ENCODE measurements around the gene BAD. TPM values are rescaled to one million over a fixed set of nuclear protein-coding genes. Genes with fewer than 3 reads are reported as not detected.
"Not testable (repeated sequence)": the region's sequence is repeated elsewhere in the genome, so short reads cannot be mapped to it uniquely, and the experiment has no call there.

Gene BAD
- total RNA-seq, 3 donors from 2014 or later, result 27.6 to 38.8 (median 36.6) TPM

DNA sequence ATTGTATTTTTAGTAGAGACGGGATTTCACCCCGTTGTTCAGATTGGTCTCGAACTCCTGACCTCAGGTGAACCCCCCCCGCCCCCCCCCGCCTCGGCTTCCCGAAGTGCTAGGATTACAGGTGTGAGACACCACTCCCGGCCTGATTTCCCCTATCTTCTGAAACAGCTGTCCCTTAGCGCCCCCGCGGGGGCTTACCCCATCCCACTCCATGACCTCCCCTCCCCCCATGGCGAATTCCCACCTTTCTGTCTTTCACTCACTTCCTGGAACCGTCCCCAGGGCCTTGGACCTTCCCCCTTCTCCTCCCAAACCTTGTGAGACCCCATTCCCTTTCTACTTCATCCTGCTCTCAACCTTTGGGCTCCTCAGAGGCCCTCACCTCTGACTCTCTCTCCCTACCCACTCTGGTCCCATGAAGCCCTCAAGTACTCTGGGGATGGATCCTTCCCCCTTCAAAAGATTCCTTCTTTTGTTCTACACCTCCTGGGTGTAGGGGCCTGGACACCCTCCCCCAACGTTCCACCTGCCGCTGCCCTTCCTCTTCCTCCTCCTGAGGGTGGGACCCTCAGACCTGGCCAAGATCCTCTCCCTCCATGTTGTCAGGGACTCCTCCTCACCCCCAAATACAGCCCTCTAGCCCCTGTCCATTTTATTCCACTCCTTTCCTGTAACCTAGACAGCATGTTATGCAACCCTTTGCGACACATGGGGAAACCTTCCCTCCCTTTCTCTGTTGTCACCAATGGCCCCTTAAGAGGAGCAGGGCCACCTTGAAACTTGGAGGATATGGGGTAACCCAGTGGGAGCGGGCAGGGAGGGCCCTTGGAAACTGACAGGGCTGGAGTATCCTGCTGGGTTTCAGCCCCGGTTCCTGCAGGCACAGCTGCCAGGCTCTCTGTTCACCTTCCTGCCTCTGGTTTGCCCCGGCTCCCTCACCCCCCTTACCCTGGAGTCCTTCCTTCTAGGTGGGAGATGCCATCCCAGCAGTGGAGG is 34.6 kb upstream of the BAD start:
- no peaks in the 10 kb centered on the region for H3K9me3 Mint-ChIP-seq
- peaks cover 19% of the 10 kb centered on the region for H3K4me1 Mint-ChIP-seq (ENCODE audit: low read depth)
- H3K36me3 Mint-ChIP-seq (ENCODE audit: insufficient read depth), result peaks cover 17% of the 10 kb centered on the region
- DNase-seq (no peak), ATAC-seq (no peak)
- peak overlapping the region; percentile 94 for H3K4me3 Mint-ChIP-seq
- H3K27me3 Mint-ChIP-seq (ENCODE audit: low read depth), result no peaks in the 10 kb centered on the region

DNA sequence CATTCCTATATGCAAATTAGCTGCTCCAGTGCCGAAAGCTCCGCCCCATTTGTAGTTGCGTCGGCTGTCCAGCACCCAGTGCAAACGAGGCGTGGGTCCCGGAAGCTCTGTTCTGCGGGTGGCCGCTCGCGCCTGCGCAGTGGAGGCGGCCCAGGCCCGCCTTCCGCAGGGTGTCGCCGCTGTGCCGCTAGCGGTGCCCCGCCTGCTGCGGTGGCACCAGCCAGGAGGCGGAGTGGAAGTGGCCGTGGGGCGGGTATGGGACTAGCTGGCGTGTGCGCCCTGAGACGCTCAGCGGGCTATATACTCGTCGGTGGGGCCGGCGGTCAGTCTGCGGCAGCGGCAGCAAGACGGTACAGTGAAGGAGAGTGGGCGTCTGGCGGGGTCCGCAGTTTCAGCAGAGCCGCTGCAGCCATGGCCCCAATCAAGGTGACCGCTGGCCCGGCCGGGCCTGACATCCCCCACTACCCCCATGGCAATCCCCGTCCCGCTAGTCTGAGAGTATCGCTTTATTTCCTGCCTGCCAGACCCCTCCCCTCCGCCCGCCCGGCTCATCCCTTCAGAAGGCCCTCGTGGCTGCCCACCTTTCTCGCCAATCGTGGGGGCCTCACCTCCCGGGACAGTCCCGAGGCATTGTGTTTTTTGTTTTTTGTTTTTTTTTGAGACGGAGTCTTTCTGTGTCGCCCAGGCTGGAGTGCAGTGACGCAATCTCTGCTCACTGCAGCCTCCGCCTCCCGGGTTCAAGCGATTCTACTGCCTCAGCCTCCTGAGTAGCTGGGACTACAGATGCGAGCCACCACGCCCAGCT is 33.7 kb upstream of the BAD start, which contains the start of gene PRDX5:
TSS of gene PRDX5 (plus strand) at position 161 of the 805 bp plus-strand sequence. CDS start at position 256, 95 bp downstream.
- H3K4me3 Mint-ChIP-seq, result peak within 1 kb of the TSS; percentile 94
- ATAC-seq, result peak; percentile 82 to 84
- DNase-seq, result peak; percentile 91
- H3K4me1 Mint-ChIP-seq (ENCODE audit: low read depth), result peaks cover 19% of the 10 kb centered on the region
- H3K36me3 Mint-ChIP-seq (ENCODE audit: insufficient read depth), result peaks cover 17% of the 10 kb centered on the region
- no peaks in the 10 kb centered on the region for H3K27me3 Mint-ChIP-seq (ENCODE audit: low read depth)
- H3K9me3 Mint-ChIP-seq, result no peaks in the 10 kb centered on the region

- DNase-seq, result peak; percentile 89
- peaks cover 24% of the 10 kb centered on the region for H3K4me1 Mint-ChIP-seq (ENCODE audit: low read depth)
- ATAC-seq, result peak; percentile 83
- H3K36me3 Mint-ChIP-seq (ENCODE audit: insufficient read depth), result peaks cover 17% of the 10 kb centered on the region
- no peaks in the 10 kb centered on the region for H3K9me3 Mint-ChIP-seq
- no peaks in the 10 kb centered on the region for H3K27me3 Mint-ChIP-seq (ENCODE audit: low read depth)
- peak within 1 kb of the TSS; percentile 94 for H3K4me3 Mint-ChIP-seq
These were observed 33.0 kb upstream of the BAD start, which contains the start of gene TRMT112 for GRCh38 chr11:64317325-64317960. TRMT112 (minus strand) TSS chr11:64317559; CDS start chr11:64317526, 33 bp downstream.

DNA sequence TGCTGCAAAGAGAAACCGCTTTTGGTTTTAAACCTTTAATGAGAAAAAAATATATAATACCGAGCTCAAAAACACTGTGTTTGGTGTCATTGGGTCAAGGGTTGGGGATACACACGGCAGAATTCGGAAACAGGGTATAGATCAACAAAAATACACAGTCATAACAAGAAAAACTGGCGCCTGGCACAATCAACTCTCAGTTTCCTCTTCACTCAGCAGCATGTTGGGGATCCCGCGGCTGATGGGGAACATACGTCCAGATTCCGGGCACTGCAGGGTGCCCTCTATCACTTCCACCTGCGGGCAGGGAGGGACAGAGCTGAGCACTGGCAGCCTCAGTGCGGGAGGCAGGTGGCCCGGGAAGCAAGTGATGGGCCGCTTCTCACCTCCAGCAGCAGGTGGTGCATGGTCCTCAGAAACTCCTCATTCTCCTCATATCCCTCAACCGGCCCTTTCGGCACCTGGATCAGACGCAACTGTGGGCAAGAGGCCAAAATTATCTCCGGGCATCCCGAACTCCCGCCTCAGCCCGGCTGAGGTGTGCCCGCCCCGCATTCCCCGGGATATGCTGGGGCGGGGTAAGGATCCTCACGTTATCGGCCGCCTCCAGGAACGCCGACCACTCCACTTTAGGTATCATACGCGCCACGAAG is 32.3 kb upstream of the BAD start:
- no peaks in the 10 kb centered on the region for H3K27me3 Mint-ChIP-seq (ENCODE audit: low read depth)
- H3K9me3 Mint-ChIP-seq, result no peaks in the 10 kb centered on the region
- peaks cover 25% of the 10 kb centered on the region for H3K4me1 Mint-ChIP-seq (ENCODE audit: low read depth)
- H3K36me3 Mint-ChIP-seq (ENCODE audit: insufficient read depth), result peaks cover 16% of the 10 kb centered on the region
- H3K4me3 Mint-ChIP-seq, result peak overlapping the region; percentile 94
- DNase-seq (no peak), ATAC-seq (peak; percentile 3)

GRCh38 chr11:64315667-64316526 is 31.4 kb upstream of the BAD start:
- not testable (repeated sequence) for H3K27me3 Mint-ChIP-seq (ENCODE audit: low read depth); DNase-seq; ATAC-seq; H3K9me3 Mint-ChIP-seq
- peaks cover 11% of the 10 kb centered on the region for H3K36me3 Mint-ChIP-seq (ENCODE audit: insufficient read depth)
- peaks cover 27% of the 10 kb centered on the region for H3K4me1 Mint-ChIP-seq (ENCODE audit: low read depth)
- H3K4me3 Mint-ChIP-seq, result peak overlapping the region; percentile 94

DNA sequence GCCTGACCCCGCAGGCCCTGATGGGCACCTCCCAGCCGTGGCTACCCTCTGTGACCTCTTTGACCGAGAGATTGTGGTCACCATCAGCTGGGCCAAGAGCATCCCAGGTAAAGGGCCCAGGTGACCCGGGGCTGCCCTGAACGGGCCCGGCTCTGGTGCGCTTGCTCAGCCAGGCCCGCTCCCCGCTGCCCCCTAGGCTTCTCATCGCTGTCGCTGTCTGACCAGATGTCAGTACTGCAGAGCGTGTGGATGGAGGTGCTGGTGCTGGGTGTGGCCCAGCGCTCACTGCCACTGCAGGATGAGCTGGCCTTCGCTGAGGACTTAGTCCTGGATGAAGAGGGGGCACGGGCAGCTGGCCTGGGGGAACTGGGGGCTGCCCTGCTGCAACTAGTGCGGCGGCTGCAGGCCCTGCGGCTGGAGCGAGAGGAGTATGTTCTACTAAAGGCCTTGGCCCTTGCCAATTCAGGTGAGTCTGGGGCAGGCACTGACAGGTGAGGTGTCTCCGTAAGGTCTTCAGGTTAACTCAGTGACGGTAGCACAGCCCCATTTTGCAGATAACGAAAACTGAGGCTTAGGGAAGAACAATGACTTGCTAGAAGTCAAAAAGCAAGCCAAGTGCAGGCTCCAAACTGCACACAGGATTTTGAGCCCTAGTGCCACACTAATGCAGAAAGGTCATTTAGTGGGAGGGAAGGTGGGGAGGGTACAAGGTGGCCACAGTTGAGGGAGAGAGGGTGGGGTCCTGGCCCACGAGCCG is 30.5 kb upstream of the BAD start:
- ATAC-seq, result no peak
- DNase-seq, result no peak
- Mint-ChIP-seq H3K27me3 (ENCODE audit: low read depth) (no peaks in the 10 kb centered on the region), H3K4me3 (peak overlapping the region; percentile 37), H3K9me3 (no peaks in the 10 kb centered on the region), H3K4me1 (ENCODE audit: low read depth) (peaks cover 30% of the 10 kb centered on the region), H3K36me3 (ENCODE audit: insufficient read depth) (peaks cover 8% of the 10 kb centered on the region)

GRCh38 chr11:64314146-64314804 is 29.8 kb upstream of the BAD start:
- Mint-ChIP-seq H3K4me3 (no peak overlapping the region), H3K9me3 (no peaks in the 10 kb centered on the region), H3K36me3 (ENCODE audit: insufficient read depth) (peaks cover 8% of the 10 kb centered on the region), H3K4me1 (ENCODE audit: low read depth) (peaks cover 27% of the 10 kb centered on the region), H3K27me3 (ENCODE audit: low read depth) (no peaks in the 10 kb centered on the region)
- ATAC-seq (no peak), DNase-seq (no peak)

- H3K4me3 Mint-ChIP-seq, result no peak overlapping the region
- DNase-seq (no peak), ATAC-seq (no peak)
- no peaks in the 10 kb centered on the region for H3K9me3 Mint-ChIP-seq
- no peaks in the 10 kb centered on the region for H3K27me3 Mint-ChIP-seq (ENCODE audit: low read depth)
- H3K36me3 Mint-ChIP-seq (ENCODE audit: insufficient read depth), result peaks cover 8% of the 10 kb centered on the region
- peaks cover 22% of the 10 kb centered on the region for H3K4me1 Mint-ChIP-seq (ENCODE audit: low read depth)
These were observed 29.2 kb upstream of the BAD start for GRCh38 chr11:64313491-64314145.

DNA sequence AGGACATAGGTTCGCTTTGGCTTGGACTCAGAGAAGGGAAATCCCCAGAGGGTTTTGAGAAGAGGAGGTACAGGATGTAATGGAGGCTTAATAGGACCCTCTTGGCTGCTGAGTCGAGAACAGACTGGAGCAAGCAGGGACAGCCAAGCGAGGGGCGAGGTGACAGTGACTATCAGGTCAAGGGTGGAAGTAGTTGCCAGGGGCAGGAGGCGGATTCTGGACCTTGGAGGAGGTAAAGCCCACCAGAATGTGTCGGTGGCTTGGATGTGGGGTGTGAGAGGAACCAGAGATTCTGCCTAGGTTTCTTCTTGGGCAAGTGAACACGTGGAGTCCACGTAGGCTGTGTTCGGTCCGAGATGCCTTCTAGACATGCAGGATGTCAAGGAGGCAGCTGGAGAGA is 28.5 kb upstream of the BAD start:
- DNase-seq, result no peak

DNA sequence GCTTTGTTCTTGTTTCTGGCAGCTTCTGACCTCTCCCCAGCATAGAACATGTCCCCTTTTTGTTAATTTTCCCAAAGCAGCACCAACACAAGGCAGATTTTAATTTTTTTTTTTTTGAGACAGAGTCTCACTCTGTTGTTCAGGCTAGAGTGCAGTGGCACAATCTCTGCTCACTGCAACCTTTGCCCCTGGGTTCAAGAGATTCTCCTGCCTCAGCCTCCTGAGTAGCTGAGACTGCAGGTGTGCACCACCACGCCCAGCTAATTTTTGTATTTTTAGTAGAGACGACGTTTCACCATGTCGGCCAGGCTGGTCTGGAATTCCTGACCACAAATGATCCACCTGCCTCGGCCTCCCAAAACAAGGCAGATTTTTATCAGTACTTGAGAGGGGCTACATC is 23.3 kb upstream of the BAD start:
- Mint-ChIP-seq H3K4me1 (ENCODE audit: low read depth) (peaks cover 30% of the 10 kb centered on the region), H3K4me3 (peak overlapping the region; percentile 61)
- not testable (repeated sequence) for H3K36me3 Mint-ChIP-seq (ENCODE audit: insufficient read depth); ATAC-seq; DNase-seq; H3K27me3 Mint-ChIP-seq (ENCODE audit: low read depth); H3K9me3 Mint-ChIP-seq

More for the DNA sequence above, 28.5 kb upstream of the BAD start:
- Mint-ChIP-seq H3K4me1 (ENCODE audit: low read depth) (peaks cover 20% of the 10 kb centered on the region), H3K4me3 (no peak overlapping the region), H3K36me3 (ENCODE audit: insufficient read depth) (peaks cover 8% of the 10 kb centered on the region), H3K9me3 (no peaks in the 10 kb centered on the region), H3K27me3 (ENCODE audit: low read depth) (no peaks in the 10 kb centered on the region)
- no peak for ATAC-seq

DNA sequence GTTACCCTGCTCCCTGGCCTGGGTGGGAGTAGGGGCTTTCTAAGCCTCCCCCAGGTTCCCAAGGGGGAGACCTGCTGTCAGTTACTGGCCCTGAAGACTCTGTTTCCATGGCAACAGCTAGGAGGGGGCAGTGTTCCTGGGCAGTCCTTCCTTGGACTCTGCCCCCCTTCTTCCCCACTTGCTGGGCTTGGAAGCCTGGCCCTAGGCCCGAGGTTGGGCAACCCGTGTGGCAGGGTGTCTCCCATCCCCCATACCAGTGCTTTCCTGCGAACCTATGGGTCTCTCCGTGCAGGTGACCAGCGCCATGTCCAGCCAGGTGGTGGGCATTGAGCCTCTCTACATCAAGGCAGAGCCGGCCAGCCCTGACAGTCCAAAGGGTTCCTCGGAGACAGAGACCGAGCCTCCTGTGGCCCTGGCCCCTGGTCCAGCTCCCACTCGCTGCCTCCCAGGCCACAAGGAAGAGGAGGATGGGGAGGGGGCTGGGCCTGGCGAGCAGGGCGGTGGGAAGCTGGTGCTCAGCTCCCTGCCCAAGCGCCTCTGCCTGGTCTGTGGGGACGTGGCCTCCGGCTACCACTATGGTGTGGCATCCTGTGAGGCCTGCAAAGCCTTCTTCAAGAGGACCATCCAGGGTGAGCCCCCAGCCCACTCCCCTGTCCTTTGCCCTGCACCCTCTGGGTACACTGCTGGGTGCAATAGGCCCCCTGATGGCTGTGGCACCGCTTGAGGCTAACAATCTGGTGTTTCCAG is 22.6 kb upstream of the BAD start:
- ATAC-seq, result no peak
- H3K4me3 Mint-ChIP-seq, result peak overlapping the region; percentile 99
- H3K27me3 Mint-ChIP-seq (ENCODE audit: low read depth), result peaks cover under 1% of the 10 kb centered on the region
- H3K4me1 Mint-ChIP-seq (ENCODE audit: low read depth), result peaks cover 26% of the 10 kb centered on the region
- no peaks in the 10 kb centered on the region for H3K9me3 Mint-ChIP-seq
- peaks cover 7% of the 10 kb centered on the region for H3K36me3 Mint-ChIP-seq (ENCODE audit: insufficient read depth)
- DNase-seq, result no peak
